GM19099 (cell line): Measurements from ENCODE around the gene HLA-DOB.

Experiments used
- POLR2A ChIP-seq: IDR thresholded peaks from 3 replicates; pipeline ENCODE4 v1.6.1; 2011; ENCODE audit warnings: low read depth; ENCODE audit not compliant: insufficient read length; ENCODE audit errors: extremely low read depth

The HLA-DOB gene

GRCh38 chr6:32799168-32799567 lies 17.6 kb downstream of the HLA-DOB start:
- TF ChIP-seq POLR2A, result no peak

GRCh38 chr6:32796848-32797776 lies 19.7 kb downstream of the HLA-DOB start:
- TF ChIP-seq POLR2A, result no peak

- no peak for TF ChIP-seq POLR2A
Measured at GRCh38 chr6:32794510-32794909, 22.3 kb downstream of the HLA-DOB start.

- no peak for TF ChIP-seq POLR2A
Measured at GRCh38 chr6:32792901-32793435, 23.8 kb downstream of the HLA-DOB start.

GRCh38 chr6:32790306-32790705 lies 26.5 kb downstream of the HLA-DOB start:
- TF ChIP-seq POLR2A, result no peak

GRCh38 chr6:32785781-32786533 lies 30.8 kb downstream of the HLA-DOB start:
- TF ChIP-seq POLR2A, result no peak

GRCh38 chr6:32779036-32779435 lies 37.8 kb downstream of the HLA-DOB start:
- TF ChIP-seq POLR2A, result no peak

GRCh38 chr6:32775071-32775470 lies 41.7 kb downstream of the HLA-DOB start:
- no peak for TF ChIP-seq POLR2A

GRCh38 chr6:32774426-32774825 lies 42.4 kb downstream of the HLA-DOB start:
- no peak for TF ChIP-seq POLR2A

- no peak for TF ChIP-seq POLR2A
Measured at GRCh38 chr6:32772656-32773055, 44.1 kb downstream of the HLA-DOB start.

GRCh38 chr6:32764048-32764447 lies 52.8 kb downstream of the HLA-DOB start:
- no peak for TF ChIP-seq POLR2A

GRCh38 chr6:32763421-32763820 lies 53.4 kb downstream of the HLA-DOB start, which contains the start of gene HLA-DQB2:
HLA-DQB2 (minus strand) TSS chr6:32763532; CDS start chr6:32763470, 62 bp downstream.
- no peak for TF ChIP-seq POLR2A
